ENCODE results near the gene GABRA5. TPM values are rescaled to one million over a fixed set of nuclear protein-coding genes. Genes with fewer than 3 reads are reported as not detected.

Gene GABRA5
- polyA plus RNA-seq, 1 donor from 2014 or later = not detected

DNA sequence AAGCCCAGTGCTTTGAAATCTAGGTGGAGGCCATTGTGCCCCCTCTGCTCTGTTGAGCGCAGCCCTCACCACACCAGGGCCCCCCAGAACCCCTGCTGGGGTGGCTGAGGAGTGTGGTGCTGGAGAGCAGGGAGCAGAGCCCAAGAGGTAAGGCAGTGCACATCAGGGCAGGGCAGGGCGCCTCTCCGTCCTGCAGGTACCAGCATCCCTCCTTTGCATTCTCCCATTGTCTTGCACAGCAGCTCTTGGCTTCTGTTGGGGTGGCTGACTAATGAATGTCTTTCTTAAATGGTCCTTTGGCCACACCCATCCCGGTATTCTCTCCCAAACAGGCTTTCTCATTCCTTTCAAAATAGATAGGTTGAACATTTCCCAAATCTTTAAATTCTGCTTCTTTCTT lies 62.7 kb downstream of the GABRA5 start:
- no peak overlapping the region for H3K27ac Mint-ChIP-seq
- H3K4me1 Mint-ChIP-seq = no peaks in the 10 kb centered on the region
- peaks cover 0 to 9% (median 1%) of the 10 kb centered on the region in 3 donors for H3K9me3 Mint-ChIP-seq
- no peak overlapping the region for H3K4me3 Mint-ChIP-seq
- H3K36me3 Mint-ChIP-seq = no peaks in the 10 kb centered on the region
- H3K27me3 Mint-ChIP-seq = no peaks in the 10 kb centered on the region

GRCh38 chr15:26934848-26935247 lies 68.0 kb downstream of the GABRA5 start:
- no peaks in the 10 kb centered on the region for H3K36me3 Mint-ChIP-seq
- no peak overlapping the region for H3K4me3 Mint-ChIP-seq
- no peak overlapping the region for H3K27ac Mint-ChIP-seq
- no peaks in the 10 kb centered on the region for H3K27me3 Mint-ChIP-seq
- peaks cover 1 to 24% (median 5%) of the 10 kb centered on the region in 3 donors for H3K9me3 Mint-ChIP-seq
- no peaks in the 10 kb centered on the region for H3K4me1 Mint-ChIP-seq

GRCh38 chr15:26935322-26935721 lies 68.5 kb downstream of the GABRA5 start:
- Mint-ChIP-seq H3K9me3 (peaks cover 1 to 22% (median 5%) of the 10 kb centered on the region in 3 donors), H3K27me3 (no peaks in the 10 kb centered on the region), H3K36me3 (no peaks in the 10 kb centered on the region), H3K4me3 (no peak overlapping the region), H3K4me1 (no peaks in the 10 kb centered on the region), H3K27ac (no peak overlapping the region)

GRCh38 chr15:26936502-26936901 lies 69.6 kb downstream of the GABRA5 start:
- H3K9me3 Mint-ChIP-seq = peaks cover 1 to 21% (median 5%) of the 10 kb centered on the region in 3 donors
- H3K36me3 Mint-ChIP-seq = no peaks in the 10 kb centered on the region
- H3K4me3 Mint-ChIP-seq = no peak overlapping the region
- no peak overlapping the region for H3K27ac Mint-ChIP-seq
- no peaks in the 10 kb centered on the region for H3K27me3 Mint-ChIP-seq
- H3K4me1 Mint-ChIP-seq = no peaks in the 10 kb centered on the region

GRCh38 chr15:26937134-26937533 lies 70.3 kb downstream of the GABRA5 start:
- H3K9me3 Mint-ChIP-seq = peaks cover 1 to 21% (median 5%) of the 10 kb centered on the region in 3 donors
- H3K27ac Mint-ChIP-seq = no peak overlapping the region
- no peaks in the 10 kb centered on the region for H3K4me1 Mint-ChIP-seq
- no peaks in the 10 kb centered on the region for H3K36me3 Mint-ChIP-seq
- no peak overlapping the region for H3K4me3 Mint-ChIP-seq
- no peaks in the 10 kb centered on the region for H3K27me3 Mint-ChIP-seq

GRCh38 chr15:26939398-26939797 lies 72.5 kb downstream of the GABRA5 start:
- H3K4me3 Mint-ChIP-seq = no peak overlapping the region
- no peaks in the 10 kb centered on the region for H3K36me3 Mint-ChIP-seq
- H3K4me1 Mint-ChIP-seq = peaks cover 0 to 1% (median 0%) of the 10 kb centered on the region in 3 donors

GRCh38 chr15:26941489-26941888 lies 74.6 kb downstream of the GABRA5 start:
- peak overlapping the region in 1 of 3 donors; percentile 35 for H3K27ac Mint-ChIP-seq
- H3K36me3 Mint-ChIP-seq = no peaks in the 10 kb centered on the region
- H3K9me3 Mint-ChIP-seq = peaks cover 0 to 14% (median 5%) of the 10 kb centered on the region in 3 donors
- H3K4me1 Mint-ChIP-seq = peaks cover 0 to 1% (median 0%) of the 10 kb centered on the region in 3 donors
- no peaks in the 10 kb centered on the region for H3K27me3 Mint-ChIP-seq
- H3K4me3 Mint-ChIP-seq = no peak overlapping the region

More at GRCh38 chr15:26939398-26939797, 72.5 kb downstream of the GABRA5 start:
- no peaks in the 10 kb centered on the region for H3K27me3 Mint-ChIP-seq
- peaks cover under 1 to 15% (median 6%) of the 10 kb centered on the region in 3 donors for H3K9me3 Mint-ChIP-seq
- no peak overlapping the region for H3K27ac Mint-ChIP-seq

- no peaks in the 10 kb centered on the region for H3K27me3 Mint-ChIP-seq
- H3K9me3 Mint-ChIP-seq = peaks cover 1 to 19% (median 5%) of the 10 kb centered on the region in 3 donors
- no peak overlapping the region for H3K4me3 Mint-ChIP-seq
- peaks cover 0 to 1% (median 0%) of the 10 kb centered on the region in 3 donors for H3K4me1 Mint-ChIP-seq
- no peak overlapping the region for H3K27ac Mint-ChIP-seq
- H3K36me3 Mint-ChIP-seq = no peaks in the 10 kb centered on the region
These were observed 77.0 kb downstream of the GABRA5 start for GRCh38 chr15:26943866-26944265.

DNA sequence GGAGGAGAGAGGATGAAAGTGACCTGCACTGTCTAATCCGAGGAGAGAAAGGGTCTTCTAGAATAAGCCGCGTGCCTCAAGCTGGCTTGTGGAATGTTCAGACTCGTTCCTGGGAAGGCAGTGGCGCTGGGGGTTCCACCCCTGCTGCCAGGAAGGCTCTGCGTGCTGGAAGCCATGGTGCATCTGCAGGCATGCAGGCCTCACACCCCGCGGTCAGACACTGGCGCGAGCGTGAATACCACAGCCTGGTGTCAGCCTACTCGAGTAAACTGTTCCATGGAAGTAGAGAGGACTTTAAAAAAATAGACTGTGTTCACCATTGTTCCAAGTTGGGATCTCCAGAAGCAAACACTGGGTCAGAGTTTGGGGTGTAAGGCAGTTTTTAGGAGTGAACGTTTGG lies 78.2 kb downstream of the GABRA5 start:
- Mint-ChIP-seq H3K36me3 (no peaks in the 10 kb centered on the region), H3K9me3 (peaks cover 1 to 16% (median 2%) of the 10 kb centered on the region in 3 donors), H3K4me1 (peaks cover 0 to 1% (median 0%) of the 10 kb centered on the region in 3 donors), H3K27ac (peak overlapping the region in 1 of 3 donors; percentile 57), H3K4me3 (no peak overlapping the region), H3K27me3 (no peaks in the 10 kb centered on the region)

DNA sequence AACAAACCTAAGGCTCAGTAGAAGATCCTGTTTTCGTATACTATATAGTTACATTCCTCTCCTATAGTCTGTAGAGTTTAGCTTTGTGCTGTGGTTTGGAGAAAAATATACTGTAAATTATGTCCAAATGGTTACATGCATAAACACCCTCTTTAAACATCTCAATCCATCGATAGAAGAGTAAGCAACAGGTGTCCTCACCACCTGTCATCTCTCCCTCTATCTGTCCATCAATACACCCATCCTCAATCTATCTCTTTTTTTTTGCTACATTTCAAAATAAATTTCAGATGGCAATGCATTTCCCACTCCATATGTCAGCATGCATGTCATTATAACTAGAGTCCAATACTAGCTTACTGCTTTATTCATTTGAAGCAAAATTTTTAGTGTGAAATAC lies 83.1 kb downstream of the GABRA5 start:
- no peaks in the 10 kb centered on the region for H3K36me3 Mint-ChIP-seq
- peaks cover 2 to 29% (median 14%) of the 10 kb centered on the region in 3 donors for H3K9me3 Mint-ChIP-seq
- peak overlapping the region in 1 of 3 donors; percentile 1 for H3K27ac Mint-ChIP-seq
- H3K4me1 Mint-ChIP-seq = no peaks in the 10 kb centered on the region
- H3K4me3 Mint-ChIP-seq = no peak overlapping the region
- no peaks in the 10 kb centered on the region for H3K27me3 Mint-ChIP-seq

GRCh38 chr15:26954403-26954802 lies 87.5 kb downstream of the GABRA5 start:
- Mint-ChIP-seq H3K9me3 (peaks cover 6 to 19% (median 14%) of the 10 kb centered on the region in 3 donors), H3K4me1 (no peaks in the 10 kb centered on the region), H3K27ac (no peak overlapping the region), H3K27me3 (no peaks in the 10 kb centered on the region), H3K36me3 (no peaks in the 10 kb centered on the region), H3K4me3 (no peak overlapping the region)

GRCh38 chr15:26967719-26968269 lies 100.9 kb downstream of the GABRA5 start:
- Mint-ChIP-seq H3K4me3 (no peak overlapping the region), H3K9me3 (peaks cover 2 to 3% (median 2%) of the 10 kb centered on the region in 3 donors), H3K27me3 (peaks cover 8% of the 10 kb centered on the region), H3K4me1 (no peaks in the 10 kb centered on the region), H3K36me3 (no peaks in the 10 kb centered on the region), H3K27ac (no peak overlapping the region)

DNA sequence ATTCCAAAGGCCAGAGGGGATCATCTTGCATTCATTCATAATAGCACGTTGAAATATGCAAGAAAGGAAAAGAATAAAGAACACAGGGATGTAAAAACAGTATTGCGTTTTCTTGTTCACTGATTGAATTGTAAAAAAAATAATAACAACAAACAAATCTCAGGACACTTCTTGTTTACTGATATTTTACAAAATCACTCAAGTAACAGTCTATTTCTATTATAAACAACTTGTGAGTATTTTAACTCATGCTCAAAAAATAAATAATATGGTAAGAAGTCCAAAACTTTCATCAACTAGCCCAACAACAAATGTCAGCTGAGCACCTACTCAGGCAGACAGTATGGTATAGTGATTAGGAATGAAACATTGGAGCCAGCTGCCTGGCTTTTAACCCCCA lies 101.9 kb downstream of the GABRA5 start:
- Mint-ChIP-seq H3K4me3 (no peak overlapping the region), H3K27me3 (peaks cover 8% of the 10 kb centered on the region), H3K36me3 (no peaks in the 10 kb centered on the region), H3K4me1 (no peaks in the 10 kb centered on the region), H3K27ac (no peak overlapping the region), H3K9me3 (peaks cover 0 to 3% (median 2%) of the 10 kb centered on the region in 3 donors)

DNA sequence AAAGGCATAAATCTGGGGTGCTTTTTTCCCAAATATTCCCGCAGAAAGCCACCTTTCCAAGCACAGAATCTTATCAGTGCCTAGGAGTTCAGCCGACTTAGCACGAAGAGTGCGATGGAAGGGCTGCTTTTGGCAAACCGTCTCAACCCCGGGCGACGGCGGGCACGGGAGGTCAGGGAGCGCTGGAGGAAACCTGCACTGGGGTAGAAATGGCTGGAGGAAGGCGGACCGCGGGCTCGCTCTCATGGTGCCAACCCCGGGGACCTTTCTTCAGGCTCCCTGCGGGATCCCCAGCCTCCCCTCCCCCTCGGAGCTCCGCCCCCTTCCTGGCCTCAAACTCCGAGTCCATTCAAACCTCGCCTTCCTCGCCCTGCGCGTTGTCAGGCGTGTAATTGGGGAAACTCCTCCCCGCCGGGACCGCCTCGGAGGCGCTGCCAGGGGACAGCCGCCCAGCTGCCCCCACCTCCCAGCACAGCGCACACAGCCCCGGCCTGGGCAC lies 103.9 kb downstream of the GABRA5 start, which contains the start of gene GABRG3:
GABRG3 (plus strand) TSS at position 470 of the 499 bp plus-strand sequence.
- H3K27me3 Mint-ChIP-seq = peaks cover 8% of the 10 kb centered on the region
- no peaks in the 10 kb centered on the region for H3K36me3 Mint-ChIP-seq
- no peaks in the 10 kb centered on the region for H3K4me1 Mint-ChIP-seq
- H3K4me3 Mint-ChIP-seq = no peak within 1 kb of the TSS
- H3K27ac Mint-ChIP-seq = no peak within 1 kb of the TSS
- H3K9me3 Mint-ChIP-seq = peaks cover 0 to 3% (median 2%) of the 10 kb centered on the region in 3 donors

GRCh38 chr15:26971271-26972018 lies 104.6 kb downstream of the GABRA5 start:
- H3K9me3 Mint-ChIP-seq = peaks cover 0 to 5% (median 3%) of the 10 kb centered on the region in 3 donors
- no peaks in the 10 kb centered on the region for H3K36me3 Mint-ChIP-seq
- no peaks in the 10 kb centered on the region for H3K4me1 Mint-ChIP-seq
- H3K27me3 Mint-ChIP-seq = peaks cover 8% of the 10 kb centered on the region
- no peak overlapping the region for H3K4me3 Mint-ChIP-seq
- no peak overlapping the region for H3K27ac Mint-ChIP-seq
